ENCODE results near the gene ANHX.

Gene ANHX

DNA sequence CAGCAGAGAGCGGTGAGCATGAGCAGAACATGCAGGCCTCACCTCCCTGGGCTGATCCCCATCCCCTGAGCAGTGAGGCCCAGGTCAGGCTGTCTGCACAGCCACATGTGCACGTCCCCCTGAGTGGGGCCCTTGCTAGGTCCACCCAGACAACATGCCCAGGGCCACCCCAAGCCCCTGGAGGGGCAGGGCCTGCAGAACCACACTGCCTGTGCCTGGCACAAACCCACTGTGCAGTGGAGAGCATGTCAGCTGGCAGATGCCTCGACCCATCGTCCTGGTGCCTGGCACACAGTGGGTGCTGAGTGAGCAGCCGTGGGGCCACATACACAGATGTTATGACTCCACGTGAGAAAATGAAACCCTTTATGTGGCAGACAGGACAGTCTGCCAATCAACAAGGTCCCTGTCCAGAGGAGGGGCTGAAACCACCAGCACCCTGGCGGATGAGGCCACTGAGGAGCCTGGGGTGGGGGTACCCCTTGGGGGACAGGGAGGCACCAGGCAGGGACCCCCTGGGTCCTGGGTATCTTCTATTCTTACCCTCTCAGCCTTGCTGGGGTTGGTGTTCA, 8.3 kb downstream of the ANHX start:
- no peak for DNase-seq (ENCODE audit: extremely low read depth, insufficient read length)
- TF ChIP-seq CTCF (IDR thresholded peaks at IDR 0.05; ENCODE audit: insufficient read depth, low read length, poor library complexity, severe bottlenecking), result no peak
- H3K36me3 ChIP-seq (ENCODE audit: control insufficient read depth, insufficient read depth, low read length), result no peaks in the 10 kb centered on the region
- H3K27me3 ChIP-seq (replicated peaks; ENCODE audit: control insufficient read depth, insufficient read depth, low read length), result no peaks in the 10 kb centered on the region
- no peak overlapping the region for H3K4me3 ChIP-seq (replicated peaks; ENCODE audit: low read depth, low read length)

DNA sequence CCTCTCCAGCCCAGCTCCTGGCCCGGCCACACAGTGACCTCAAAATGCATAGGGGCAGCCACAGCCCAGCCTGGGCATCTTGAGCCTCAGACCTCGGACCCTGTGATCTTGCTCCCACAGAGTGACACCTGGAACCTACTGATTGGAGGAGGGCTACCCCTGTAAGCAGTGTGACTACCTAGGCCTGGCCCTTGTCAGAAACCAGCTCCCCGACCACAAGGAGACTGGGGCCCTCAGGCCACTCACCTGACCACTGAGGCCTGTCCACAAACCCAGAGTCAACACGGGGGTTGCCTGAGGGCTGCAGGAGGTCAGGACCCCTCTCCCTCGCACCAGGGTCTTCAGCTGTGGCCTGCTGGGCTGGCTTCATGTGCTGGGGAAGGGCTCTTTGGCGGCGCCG, 9.0 kb downstream of the ANHX start:
- H3K36me3 ChIP-seq (ENCODE audit: control insufficient read depth, insufficient read depth, low read length), result no peaks in the 10 kb centered on the region
- H3K4me3 ChIP-seq (replicated peaks; ENCODE audit: low read depth, low read length), result no peak overlapping the region
- no peaks in the 10 kb centered on the region for H3K27me3 ChIP-seq (replicated peaks; ENCODE audit: control insufficient read depth, insufficient read depth, low read length)
- no peak for DNase-seq (ENCODE audit: extremely low read depth, insufficient read length)
- TF ChIP-seq CTCF (IDR thresholded peaks at IDR 0.05; ENCODE audit: insufficient read depth, low read length, poor library complexity, severe bottlenecking), result no peak

- Histone ChIP-seq H3K36me3 (ENCODE audit: control insufficient read depth, insufficient read depth, low read length) (no peaks in the 10 kb centered on the region), H3K4me3 (replicated peaks; ENCODE audit: low read depth, low read length) (no peak overlapping the region), H3K27me3 (replicated peaks; ENCODE audit: control insufficient read depth, insufficient read depth, low read length) (no peaks in the 10 kb centered on the region)
- no peak for TF ChIP-seq CTCF (IDR thresholded peaks at IDR 0.05; ENCODE audit: insufficient read depth, low read length, poor library complexity, severe bottlenecking)
- no peak for DNase-seq (ENCODE audit: extremely low read depth, insufficient read length)
These were observed 10.2 kb downstream of the ANHX start for GRCh38 chr12:133225527-133225926.

GRCh38 chr12:133222211-133222610, 13.5 kb downstream of the ANHX start:
- H3K4me3 ChIP-seq (replicated peaks; ENCODE audit: low read depth, low read length), result no peak overlapping the region
- TF ChIP-seq CTCF (IDR thresholded peaks at IDR 0.05; ENCODE audit: insufficient read depth, low read length, poor library complexity, severe bottlenecking), result no peak
- no peaks in the 10 kb centered on the region for H3K36me3 ChIP-seq (ENCODE audit: control insufficient read depth, insufficient read depth, low read length)
- H3K27me3 ChIP-seq (replicated peaks; ENCODE audit: control insufficient read depth, insufficient read depth, low read length), result no peaks in the 10 kb centered on the region
- no peak for DNase-seq (ENCODE audit: extremely low read depth, insufficient read length)

GRCh38 chr12:133221241-133221640, 14.4 kb downstream of the ANHX start:
- Histone ChIP-seq H3K36me3 (ENCODE audit: control insufficient read depth, insufficient read depth, low read length) (no peaks in the 10 kb centered on the region), H3K27me3 (replicated peaks; ENCODE audit: control insufficient read depth, insufficient read depth, low read length) (no peaks in the 10 kb centered on the region), H3K4me3 (replicated peaks; ENCODE audit: low read depth, low read length) (no peak overlapping the region)
- DNase-seq (ENCODE audit: extremely low read depth, insufficient read length), result no peak
- no peak for TF ChIP-seq CTCF (IDR thresholded peaks at IDR 0.05; ENCODE audit: insufficient read depth, low read length, poor library complexity, severe bottlenecking)

DNA sequence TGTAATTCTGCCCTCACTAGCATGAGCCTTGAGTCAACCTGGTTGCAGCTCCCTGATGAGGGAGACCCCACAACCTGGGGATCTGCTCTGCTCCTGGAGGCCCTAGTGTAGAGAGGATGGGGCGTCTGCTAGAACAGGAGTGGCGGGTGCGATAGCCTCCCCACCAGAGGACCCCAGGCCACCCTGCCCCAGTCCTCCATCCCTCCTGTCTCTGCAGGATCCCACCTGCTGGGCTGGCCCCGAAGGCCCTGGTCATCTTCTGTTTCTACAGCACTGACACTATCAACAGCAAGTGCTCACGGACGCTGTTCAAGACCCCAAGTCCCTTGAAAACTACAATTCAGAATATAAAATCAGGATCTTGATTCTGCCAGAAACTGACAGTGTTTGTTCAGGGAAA, 15.2 kb downstream of the ANHX start:
- Histone ChIP-seq H3K27me3 (replicated peaks; ENCODE audit: control insufficient read depth, insufficient read depth, low read length) (no peaks in the 10 kb centered on the region), H3K36me3 (ENCODE audit: control insufficient read depth, insufficient read depth, low read length) (no peaks in the 10 kb centered on the region), H3K4me3 (replicated peaks; ENCODE audit: low read depth, low read length) (no peak overlapping the region)
- TF ChIP-seq CTCF (IDR thresholded peaks at IDR 0.05; ENCODE audit: insufficient read depth, low read length, poor library complexity, severe bottlenecking), result no peak
- DNase-seq (ENCODE audit: extremely low read depth, insufficient read length), result no peak
